IPS-20b (cell line): ENCODE results near the gene THRA.

ENCODE experiments used
- H3K27ac ChIP-seq: one replicate; pipeline ENCODE4 v1.5.1; 2013; ENCODE audit warnings: low read length
- H3K27me3 ChIP-seq: 2 replicates; pipeline ENCODE4 v1.6.1; 2013; ENCODE audit warnings: mild to moderate bottlenecking, low read length, inconsistent platforms; ENCODE audit not compliant: insufficient read depth
- H3K36me3 ChIP-seq: 2 replicates; pipeline ENCODE4 v1.6.1; 2013; ENCODE audit warnings: low read depth, mild to moderate bottlenecking, inconsistent platforms, low read length, moderate library complexity; ENCODE audit not compliant: insufficient read depth
- H3K4me1 ChIP-seq: 2 replicates; pipeline ENCODE4 v1.6.1; 2013; ENCODE audit warnings: mild to moderate bottlenecking, control low read depth, inconsistent platforms, low read length, moderate library complexity; ENCODE audit not compliant: insufficient read depth
- H3K4me3 ChIP-seq: 2 replicates; pipeline ENCODE4 v1.5.1; 2013; ENCODE audit warnings: mild to moderate bottlenecking, low read length, inconsistent platforms
- H3K9ac ChIP-seq: 2 replicates; pipeline ENCODE4 v1.6.1; 2013; ENCODE audit warnings: low read depth, mild to moderate bottlenecking, inconsistent platforms, low read length, moderate library complexity
- H3K9me3 ChIP-seq: 2 replicates; pipeline ENCODE4 v1.6.1; 2013; ENCODE audit warnings: mild to moderate bottlenecking, low read depth, low read length, inconsistent platforms; ENCODE audit not compliant: insufficient read depth

The THRA gene

GRCh38 chr17:40032322-40033320 is 30.1 kb upstream of the THRA start:
- Histone ChIP-seq H3K27ac (no peak overlapping the region), H3K9ac (no peak overlapping the region), H3K4me3 (no peak overlapping the region), H3K9me3 (no peaks in the 10 kb centered on the region), H3K27me3 (no peaks in the 10 kb centered on the region), H3K4me1 (no peaks in the 10 kb centered on the region), H3K36me3 (peaks cover 65% of the 10 kb centered on the region)

GRCh38 chr17:40033339-40033738 is 29.4 kb upstream of the THRA start:
- Histone ChIP-seq H3K27ac (no peak overlapping the region), H3K9me3 (no peaks in the 10 kb centered on the region), H3K27me3 (no peaks in the 10 kb centered on the region), H3K4me1 (no peaks in the 10 kb centered on the region), H3K36me3 (peaks cover 60% of the 10 kb centered on the region), H3K4me3 (no peak overlapping the region), H3K9ac (no peak overlapping the region)

- Histone ChIP-seq H3K27ac (no peak overlapping the region), H3K36me3 (peaks cover 47% of the 10 kb centered on the region), H3K9ac (no peak overlapping the region), H3K4me1 (peaks cover 6% of the 10 kb centered on the region; the same call in 1 of the 2 replicates), H3K27me3 (no peaks in the 10 kb centered on the region), H3K4me3 (no peak overlapping the region), H3K9me3 (no peaks in the 10 kb centered on the region)
Observed at GRCh38 chr17:40034426-40035161, 28.2 kb upstream of the THRA start.

DNA sequence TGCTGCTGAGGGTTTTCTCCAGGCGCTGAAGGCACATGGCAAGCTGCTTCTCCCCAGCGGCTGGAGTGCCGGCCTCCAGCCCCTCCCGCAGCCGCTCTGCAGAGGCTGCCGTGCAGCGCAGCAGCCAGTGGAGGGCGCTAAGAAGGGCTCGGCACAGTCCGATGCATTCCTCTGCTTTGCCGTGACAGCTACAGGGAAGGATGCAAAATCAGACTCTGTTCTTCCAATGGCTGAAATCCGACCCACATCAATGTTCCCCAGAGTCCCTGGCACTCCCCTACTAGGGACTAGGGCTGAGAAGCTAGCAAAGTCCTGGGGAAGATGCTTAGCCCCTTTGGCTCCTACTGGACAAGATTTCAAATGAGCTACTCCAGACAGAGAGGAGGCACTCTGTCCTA is 27.6 kb upstream of the THRA start:
- no peaks in the 10 kb centered on the region for H3K27me3 ChIP-seq
- H3K9ac ChIP-seq: no peak overlapping the region
- no peak overlapping the region for H3K27ac ChIP-seq
- no peak overlapping the region for H3K4me3 ChIP-seq
- H3K36me3 ChIP-seq: peaks cover 42% of the 10 kb centered on the region
- H3K9me3 ChIP-seq: no peaks in the 10 kb centered on the region
- peaks cover 6% of the 10 kb centered on the region; the same call in 1 of the 2 replicates for H3K4me1 ChIP-seq

DNA sequence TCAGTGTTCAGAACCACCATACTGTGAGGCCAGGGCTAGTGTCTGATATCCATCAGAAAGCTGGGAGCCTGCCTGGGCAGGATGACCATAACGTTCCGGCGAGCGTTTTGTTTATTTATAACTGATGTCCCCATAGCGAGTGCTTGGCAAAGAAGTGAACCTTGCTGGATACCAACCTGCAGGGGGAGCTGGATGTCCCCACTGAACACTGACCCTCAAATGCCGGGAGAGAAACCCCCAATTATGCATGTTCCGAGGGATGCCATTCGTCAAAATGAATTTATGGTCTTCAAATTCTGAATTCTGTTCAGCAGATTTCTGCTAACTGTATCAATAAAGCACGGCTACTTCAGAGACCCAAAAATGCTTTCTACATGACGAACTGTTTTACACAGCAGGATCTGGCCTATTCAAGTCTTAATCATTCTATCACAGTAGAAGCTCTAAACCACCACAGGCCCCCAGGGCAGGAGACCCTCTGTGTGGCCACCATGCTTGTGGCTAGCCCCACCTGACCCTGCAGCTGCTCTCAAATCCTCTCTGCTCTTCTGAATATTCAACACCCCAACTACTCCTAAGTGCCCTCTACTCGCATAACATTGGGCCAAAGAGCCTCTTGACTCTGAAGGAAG is 23.8 kb upstream of the THRA start:
- peaks cover 6% of the 10 kb centered on the region; the same call in 1 of the 2 replicates for H3K4me1 ChIP-seq
- H3K9me3 ChIP-seq: no peaks in the 10 kb centered on the region
- no peak overlapping the region for H3K27ac ChIP-seq
- H3K36me3 ChIP-seq: peaks cover 21% of the 10 kb centered on the region
- no peaks in the 10 kb centered on the region for H3K27me3 ChIP-seq
- H3K4me3 ChIP-seq: no peak overlapping the region
- peak overlapping the region; percentile 13; the same call in 1 of the 2 replicates for H3K9ac ChIP-seq

GRCh38 chr17:40041196-40041595 is 21.6 kb upstream of the THRA start:
- no peak overlapping the region for H3K4me3 ChIP-seq
- no peak overlapping the region for H3K27ac ChIP-seq
- peaks cover 6% of the 10 kb centered on the region; the same call in 1 of the 2 replicates for H3K4me1 ChIP-seq
- no peak overlapping the region for H3K9ac ChIP-seq
- no peaks in the 10 kb centered on the region for H3K27me3 ChIP-seq
- peaks cover 13% of the 10 kb centered on the region for H3K36me3 ChIP-seq
- no peaks in the 10 kb centered on the region for H3K9me3 ChIP-seq

DNA sequence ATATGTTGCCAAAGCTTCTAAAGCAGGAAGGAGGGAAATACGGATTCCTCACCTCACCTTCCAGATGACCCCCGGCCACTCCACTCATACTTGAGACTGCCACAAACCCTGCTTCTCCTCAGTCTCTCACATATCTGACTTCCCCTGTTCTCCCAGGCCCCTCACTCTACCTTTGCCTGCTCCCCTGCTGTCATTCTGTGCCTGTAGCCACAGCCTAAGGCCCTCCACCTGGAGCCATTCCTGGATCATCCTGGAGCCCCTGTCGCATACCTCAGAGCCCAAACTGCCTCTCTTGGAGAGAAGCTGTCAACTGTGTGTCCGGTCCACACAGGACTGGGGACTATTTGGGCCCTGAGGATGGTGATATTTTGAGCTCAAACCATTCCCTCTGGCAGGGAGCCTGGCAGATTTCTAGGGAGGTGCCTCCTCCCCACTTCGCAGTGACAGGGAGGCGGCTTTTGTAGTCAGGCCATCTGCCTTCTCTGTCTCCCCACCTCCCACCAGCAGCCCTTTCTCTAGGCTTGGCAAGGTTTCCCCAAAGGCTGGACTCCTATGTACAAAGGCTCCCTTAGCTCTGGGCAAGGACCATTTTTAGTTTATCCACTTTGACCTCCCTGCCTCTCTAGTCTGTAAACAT is 6.3 kb upstream of the THRA start:
- Histone ChIP-seq H3K9me3 (no peaks in the 10 kb centered on the region), H3K36me3 (peaks cover 12% of the 10 kb centered on the region), H3K27me3 (peaks cover 7% of the 10 kb centered on the region), H3K4me1 (peaks cover 7% of the 10 kb centered on the region; the same call in 1 of the 2 replicates), H3K27ac (no peak overlapping the region), H3K4me3 (no peak overlapping the region), H3K9ac (no peak overlapping the region)

- no peak overlapping the region for H3K27ac ChIP-seq
- peaks cover 10% of the 10 kb centered on the region; the same call in 1 of the 2 replicates for H3K4me1 ChIP-seq
- no peaks in the 10 kb centered on the region for H3K9me3 ChIP-seq
- no peak overlapping the region for H3K4me3 ChIP-seq
- no peaks in the 10 kb centered on the region for H3K36me3 ChIP-seq
- H3K27me3 ChIP-seq: peaks cover 15% of the 10 kb centered on the region
- no peak overlapping the region for H3K9ac ChIP-seq
Observed at GRCh38 chr17:40058186-40058784, 4.5 kb upstream of the THRA start.

- no peaks in the 10 kb centered on the region for H3K9me3 ChIP-seq
- H3K36me3 ChIP-seq: no peaks in the 10 kb centered on the region
- H3K27ac ChIP-seq: no peak overlapping the region
Observed at GRCh38 chr17:40058865-40059264, 3.9 kb upstream of the THRA start.

DNA sequence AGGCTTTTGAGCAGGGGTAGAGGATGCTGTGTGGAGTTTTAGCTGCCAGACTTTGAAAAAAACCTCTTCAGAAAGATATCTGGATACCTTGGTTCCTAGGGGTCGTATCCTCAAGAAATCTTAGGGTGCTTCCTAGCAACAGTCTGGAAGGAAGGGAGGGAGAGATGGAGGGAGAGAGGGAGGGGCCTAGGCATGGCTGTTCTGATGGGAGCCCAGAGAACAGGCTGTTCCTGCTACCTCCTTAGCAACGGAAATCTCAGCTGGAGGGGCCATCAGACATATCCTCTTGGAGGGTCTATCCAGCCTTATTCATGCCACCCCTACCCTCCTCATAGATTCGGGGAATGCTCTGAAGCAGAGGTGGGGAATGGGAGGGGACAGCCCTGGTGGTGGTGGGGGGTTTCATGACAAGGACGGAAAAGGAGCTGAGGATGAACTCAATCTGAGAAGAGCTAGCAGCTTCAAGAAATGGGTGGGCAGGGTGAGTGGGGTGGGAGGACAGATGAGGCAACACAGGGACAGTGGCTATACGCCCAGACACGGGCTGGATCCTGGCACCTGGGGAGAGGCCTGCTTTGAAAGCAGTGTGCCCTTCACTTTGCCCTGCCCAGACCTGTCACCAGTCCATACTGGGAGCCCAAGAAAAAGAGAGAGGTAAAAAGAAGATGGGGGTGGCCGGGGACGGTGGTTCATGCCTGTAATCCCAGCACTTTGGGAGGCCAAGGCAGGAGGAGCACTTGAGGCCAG is 2.9 kb upstream of the THRA start:
- H3K27me3 ChIP-seq: peaks cover 31% of the 10 kb centered on the region
- no peaks in the 10 kb centered on the region for H3K36me3 ChIP-seq
- peaks cover 20% of the 10 kb centered on the region; the same call in 1 of the 2 replicates for H3K4me1 ChIP-seq
- no peak overlapping the region for H3K4me3 ChIP-seq
- H3K9me3 ChIP-seq: no peaks in the 10 kb centered on the region
- no peak overlapping the region for H3K9ac ChIP-seq
- no peak overlapping the region for H3K27ac ChIP-seq

More at GRCh38 chr17:40058865-40059264, 3.9 kb upstream of the THRA start:
- no peak overlapping the region for H3K4me3 ChIP-seq
- H3K27me3 ChIP-seq: peaks cover 21% of the 10 kb centered on the region
- peaks cover 14% of the 10 kb centered on the region; the same call in 1 of the 2 replicates for H3K4me1 ChIP-seq
- no peak overlapping the region for H3K9ac ChIP-seq
